Breast epithelium (tissue), 4 donors: ENCODE measurements around the gene SPNS3. TPM values are rescaled to one million over a fixed set of nuclear protein-coding genes. Genes with fewer than 3 reads are reported as not detected.
A peak's percentile ranks its signal among the peaks of the same experiment; 100 is the strongest.

ENCODE experiments used
- DNase-seq, 2 donors: peaks; one replicate each; pipeline ENCODE4 v3.0.0-alpha.2; 2019; ENCODE audit warnings: low spot score in 2 of 2
- H3K27ac ChIP-seq, 2 donors: fragments of 200-600 bp; sonication (generic) in 1 of 2; one replicate each; pipeline ENCODE4 v1.5.1; 2016 to 2019; ENCODE audit warnings: mild to moderate bottlenecking in 1 of 2
- H3K27me3 ChIP-seq, 2 donors: fragments of 200-600 bp; sonication (generic) in 1 of 2; one replicate each; pipeline versions ENCODE4 v1.5.1 to v1.6.0; 2017 to 2019; ENCODE audit warnings: control low read depth in 1 of 2, mild to moderate bottlenecking in 1 of 2
- H3K36me3 ChIP-seq: fragments of 200-600 bp; one replicate; pipeline ENCODE4 v1.5.1; 2019
- H3K4me1 ChIP-seq, 2 donors: fragments of 200-600 bp; sonication (generic); one replicate each; pipeline ENCODE4 v1.5.1; 2016 to 2019; ENCODE audit warnings: control low read depth in 1 of 2
- H3K4me3 ChIP-seq, 3 donors: fragments of 200-600 bp; sonication (generic); 1 replicate in 2 of 3; 2 replicates in 1 of 3; pipeline ENCODE4 v1.5.1; 2016 to 2019; ENCODE audit warnings: mild to moderate bottlenecking in 3 of 3, moderate library complexity in 2 of 3
- H3K9me3 ChIP-seq, 2 donors: fragments of 200-600 bp; sonication (generic) in 1 of 2; one replicate each; pipeline ENCODE4 v1.5.1; 2016 to 2019; ENCODE audit warnings: control low read depth in 1 of 2
- CTCF ChIP-seq, 3 donors: fragments of 450-650 bp; IDR thresholded peaks; one replicate each; pipeline ENCODE4 v1.5.1; 2016 to 2017; ENCODE audit warnings: antibody characterized with exemption in 3 of 3, mild to moderate bottlenecking in 3 of 3, moderate library complexity in 3 of 3
- POLR2A ChIP-seq: fragments of 450-650 bp; IDR thresholded peaks from one replicate; pipeline ENCODE4 v1.6.1; 2016; ENCODE audit warnings: antibody characterized with exemption, mild to moderate bottlenecking, moderate library complexity
- POLR2AphosphoS5 ChIP-seq, 3 donors: sonication (generic); formaldehyde crosslinking; IDR thresholded peaks; one replicate each; pipeline ENCODE4 v1.6.1; 2017; ENCODE audit warnings: antibody characterized with exemption in 3 of 3
- intact Hi-C: fragments of 100-400 bp; cut with DNase I; formaldehyde crosslinking; loops from one replicate; pipeline ENCODE4 v1.15.1; 2023; ENCODE audit warnings: low total_unique reads
- total RNA-seq, 3 donors: library from RNA; depleted of rRNA; stranded (reverse); fragments of >200 nt; gene quantifications; one replicate each; pipeline ENCODE4 v1.1.0, GENCODE V29; 2016

Gene SPNS3
- under 1 TPM in 1 of 3 donors, not detected in 2; 0.15 TPM for total RNA-seq

- no peaks in the 10 kb centered on the region for H3K9me3 ChIP-seq
- no peak for TF ChIP-seq CTCF (IDR thresholded peaks at IDR 0.05)
- no peak for TF ChIP-seq POLR2AphosphoS5 (IDR thresholded peaks at IDR 0.05)
- no peak for TF ChIP-seq POLR2A
- H3K4me3 ChIP-seq = no peak within 1 kb of the TSS
- H3K27ac ChIP-seq = no peak within 1 kb of the TSS
- H3K27me3 ChIP-seq = no peaks in the 10 kb centered on the region
- H3K4me1 ChIP-seq = no peaks in the 10 kb centered on the region
- H3K36me3 ChIP-seq = no peaks in the 10 kb centered on the region
- intact Hi-C loops = no loop called here
- no peak for DNase-seq
Measured at GRCh38 chr17:4433515-4434031, at the start of gene SPNS3. SPNS3 (plus strand) TSS chr17:4433940; CDS start chr17:4433968, 28 bp downstream.

GRCh38 chr17:4386406-4386805 is 47.3 kb upstream of the SPNS3 start:
- DNase-seq = no peak
- Histone ChIP-seq H3K4me1 (peaks cover 0 to 5% of the 10 kb centered on the region in 2 donors), H3K27ac (no peak overlapping the region), H3K9me3 (no peaks in the 10 kb centered on the region), H3K4me3 (no peak overlapping the region), H3K27me3 (no peaks in the 10 kb centered on the region), H3K36me3 (no peaks in the 10 kb centered on the region)
- TF ChIP-seq POLR2AphosphoS5 (IDR thresholded peaks at IDR 0.05) (no peak), CTCF (IDR thresholded peaks at IDR 0.05) (no peak), POLR2A (no peak)
- intact Hi-C loops = no loop called here

GRCh38 chr17:4387137-4387536 is 46.6 kb upstream of the SPNS3 start:
- H3K4me3 ChIP-seq = no peak overlapping the region
- no peak for DNase-seq
- intact Hi-C loops = no loop called here
- TF ChIP-seq POLR2AphosphoS5 (IDR thresholded peaks at IDR 0.05) (no peak), POLR2A (no peak), CTCF (IDR thresholded peaks at IDR 0.05) (no peak)
- H3K4me1 ChIP-seq = peaks cover 0 to 5% of the 10 kb centered on the region in 2 donors
- no peaks in the 10 kb centered on the region for H3K27me3 ChIP-seq
- H3K9me3 ChIP-seq = no peaks in the 10 kb centered on the region
- no peak overlapping the region for H3K27ac ChIP-seq
- H3K36me3 ChIP-seq = no peaks in the 10 kb centered on the region

- intact Hi-C loops = no loop called here
- DNase-seq = peak in 1 of 2 donors; percentile 59
- Histone ChIP-seq H3K9me3 (no peaks in the 10 kb centered on the region), H3K27me3 (no peaks in the 10 kb centered on the region), H3K4me1 (peaks cover 0 to 5% of the 10 kb centered on the region in 2 donors), H3K27ac (peak overlapping the region; percentile 26 to 38), H3K4me3 (no peak overlapping the region), H3K36me3 (no peaks in the 10 kb centered on the region)
- no peak for TF ChIP-seq POLR2AphosphoS5 (IDR thresholded peaks at IDR 0.05)
- TF ChIP-seq CTCF (IDR thresholded peaks at IDR 0.05) = no peak
- TF ChIP-seq POLR2A = no peak
Measured at GRCh38 chr17:4389079-4389478, 44.7 kb upstream of the SPNS3 start.

GRCh38 chr17:4393806-4394205 is 39.9 kb upstream of the SPNS3 start:
- no peaks in the 10 kb centered on the region for H3K36me3 ChIP-seq
- H3K27ac ChIP-seq = peak overlapping the region; percentile 65 to 89
- H3K9me3 ChIP-seq = no peaks in the 10 kb centered on the region
- TF ChIP-seq POLR2AphosphoS5 (IDR thresholded peaks at IDR 0.05) (no peak), POLR2A (no peak), CTCF (IDR thresholded peaks at IDR 0.05) (no peak)
- intact Hi-C loops = no loop called here
- H3K4me1 ChIP-seq = peaks cover 0 to 4% of the 10 kb centered on the region in 2 donors
- DNase-seq = peak in 1 of 2 donors; percentile 36
- no peaks in the 10 kb centered on the region for H3K27me3 ChIP-seq
- peak overlapping the region in 1 of 3 donors; percentile 37 for H3K4me3 ChIP-seq
